Activated T-cell treated with anti-CD3 and anti-CD28 coated beads for 1 hour (primary cell): ENCODE data around the gene MINDY2.

Experiments used
- DNase-seq: peaks from one replicate; pipeline ENCODE4 v3.0.0-alpha.2; 2020; ENCODE audit warnings: low read depth

The MINDY2 gene, protein sequence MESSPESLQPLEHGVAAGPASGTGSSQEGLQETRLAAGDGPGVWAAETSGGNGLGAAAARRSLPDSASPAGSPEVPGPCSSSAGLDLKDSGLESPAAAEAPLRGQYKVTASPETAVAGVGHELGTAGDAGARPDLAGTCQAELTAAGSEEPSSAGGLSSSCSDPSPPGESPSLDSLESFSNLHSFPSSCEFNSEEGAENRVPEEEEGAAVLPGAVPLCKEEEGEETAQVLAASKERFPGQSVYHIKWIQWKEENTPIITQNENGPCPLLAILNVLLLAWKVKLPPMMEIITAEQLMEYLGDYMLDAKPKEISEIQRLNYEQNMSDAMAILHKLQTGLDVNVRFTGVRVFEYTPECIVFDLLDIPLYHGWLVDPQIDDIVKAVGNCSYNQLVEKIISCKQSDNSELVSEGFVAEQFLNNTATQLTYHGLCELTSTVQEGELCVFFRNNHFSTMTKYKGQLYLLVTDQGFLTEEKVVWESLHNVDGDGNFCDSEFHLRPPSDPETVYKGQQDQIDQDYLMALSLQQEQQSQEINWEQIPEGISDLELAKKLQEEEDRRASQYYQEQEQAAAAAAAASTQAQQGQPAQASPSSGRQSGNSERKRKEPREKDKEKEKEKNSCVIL

DNA sequence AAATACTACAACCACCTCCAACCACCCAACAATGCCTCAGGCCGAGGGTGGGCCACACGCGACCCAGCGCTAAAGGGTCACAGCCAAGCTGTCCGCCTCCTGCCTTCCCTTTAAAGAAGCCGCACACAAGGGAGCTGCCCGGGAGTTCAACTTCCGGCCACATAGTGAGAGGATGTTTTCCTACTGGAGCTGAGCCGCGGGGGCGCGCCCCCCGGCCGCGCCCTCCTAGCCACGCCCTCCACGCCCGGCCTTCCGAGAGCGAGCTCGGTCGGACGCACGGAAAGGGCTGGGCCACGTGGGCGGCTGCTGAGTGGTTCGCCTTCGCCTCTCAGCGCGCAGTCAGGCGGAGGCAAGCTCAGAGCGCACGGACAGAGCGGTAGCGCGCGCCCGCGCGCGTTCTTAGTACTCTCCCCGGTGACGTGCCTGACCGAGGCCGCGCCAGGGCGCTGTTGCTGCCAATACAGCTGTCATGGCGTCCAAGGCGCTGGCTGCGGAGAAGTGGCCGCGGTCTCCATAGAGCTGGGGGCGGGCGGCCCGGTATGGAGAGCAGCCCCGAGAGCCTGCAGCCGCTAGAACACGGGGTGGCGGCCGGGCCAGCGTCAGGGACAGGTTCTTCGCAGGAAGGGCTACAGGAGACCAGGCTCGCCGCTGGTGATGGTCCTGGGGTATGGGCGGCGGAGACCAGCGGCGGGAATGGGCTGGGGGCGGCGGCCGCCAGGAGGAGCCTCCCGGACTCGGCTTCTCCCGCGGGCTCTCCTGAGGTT lies at the start of gene MINDY2:
Gene MINDY2, plus strand, starts transcription at position 446 of the 764 bp plus-strand sequence. Its CDS starts 94 bp downstream, at position 540.
- peak; percentile 90 for DNase-seq

DNA sequence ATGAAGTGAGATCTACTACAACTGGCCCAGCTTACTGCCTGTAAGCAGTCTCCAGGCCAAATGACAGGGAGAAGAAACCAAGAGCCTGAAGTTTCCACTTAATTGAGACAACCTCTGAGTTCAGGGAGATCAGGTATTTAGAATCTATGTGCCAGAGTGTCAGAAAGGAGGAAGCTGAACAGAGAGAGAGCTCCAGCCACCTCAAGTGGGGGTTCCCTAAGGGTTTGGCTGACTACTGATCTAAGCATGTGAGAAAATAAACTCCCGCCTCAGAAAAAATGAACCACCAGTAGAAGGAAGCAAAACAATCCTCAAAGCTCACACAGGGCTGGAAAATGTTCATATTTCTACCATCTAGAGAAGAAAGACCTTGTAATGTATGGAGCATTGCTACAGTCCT lies 46.6 kb upstream of the MINDY2 start:
- no peak for DNase-seq

DNA sequence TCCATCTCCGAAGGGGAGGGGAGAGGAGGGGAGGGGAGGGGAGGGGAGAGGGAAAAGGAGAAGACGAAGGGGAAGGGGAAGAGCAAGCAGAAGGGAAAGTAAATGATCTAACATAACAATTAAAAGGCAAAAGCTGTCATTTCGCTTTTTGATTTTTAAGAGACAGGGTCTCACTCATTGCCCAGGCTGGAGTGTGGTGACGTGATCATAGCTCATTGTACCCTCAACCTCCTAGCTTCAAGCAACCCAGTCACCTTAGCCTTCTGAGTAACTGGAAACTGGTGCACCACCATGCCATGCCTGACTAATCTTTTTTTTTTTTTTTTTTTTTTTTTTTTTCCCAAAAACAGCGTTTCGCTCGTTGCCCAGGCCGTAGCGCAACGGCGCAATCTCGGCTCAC lies 44.2 kb upstream of the MINDY2 start:
- no peak for DNase-seq

DNA sequence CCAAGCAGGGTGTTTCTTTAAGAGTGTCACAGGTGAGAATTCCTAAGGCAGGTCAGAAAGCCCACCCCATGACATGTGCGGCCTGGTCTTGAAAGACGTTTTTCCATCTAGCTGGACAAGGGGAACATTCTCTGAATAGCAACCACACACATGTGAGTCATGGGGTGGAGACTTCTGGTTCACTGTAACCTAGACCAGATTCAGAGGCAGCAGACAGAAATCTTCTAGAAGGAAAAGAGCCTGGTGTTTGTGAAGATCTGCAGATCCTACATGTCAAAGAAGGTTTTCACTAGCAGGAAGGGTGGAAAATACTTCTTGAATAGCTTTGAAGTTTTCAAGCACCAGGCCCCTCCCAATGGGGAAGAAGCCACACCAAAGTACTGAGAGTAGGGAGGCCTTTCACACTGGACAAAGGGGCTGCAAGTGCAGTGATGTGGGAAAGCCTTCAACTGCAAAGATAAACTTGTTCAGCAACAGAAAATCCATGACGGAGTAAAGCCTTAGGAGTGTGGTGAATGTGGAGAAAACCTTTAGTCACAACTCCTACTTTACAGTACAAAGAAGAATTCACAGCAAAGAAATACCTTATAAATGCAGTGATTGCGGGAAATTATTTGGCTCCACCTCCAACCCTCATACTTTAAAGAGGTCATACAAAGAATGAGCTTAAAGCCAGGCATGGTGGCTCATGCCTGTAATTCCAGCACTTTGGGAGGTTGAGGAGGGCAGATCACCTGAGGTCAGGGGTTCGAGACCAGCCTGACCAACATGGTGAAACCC lies 39.2 kb upstream of the MINDY2 start:
- DNase-seq: no peak

- no peak for DNase-seq
Observed at GRCh38 chr15:58732625-58733363, 38.3 kb upstream of the MINDY2 start.

GRCh38 chr15:58734859-58735258 lies 36.2 kb upstream of the MINDY2 start:
- DNase-seq: no peak

GRCh38 chr15:58736018-58736643 lies 35.0 kb upstream of the MINDY2 start:
- no peak for DNase-seq

DNA sequence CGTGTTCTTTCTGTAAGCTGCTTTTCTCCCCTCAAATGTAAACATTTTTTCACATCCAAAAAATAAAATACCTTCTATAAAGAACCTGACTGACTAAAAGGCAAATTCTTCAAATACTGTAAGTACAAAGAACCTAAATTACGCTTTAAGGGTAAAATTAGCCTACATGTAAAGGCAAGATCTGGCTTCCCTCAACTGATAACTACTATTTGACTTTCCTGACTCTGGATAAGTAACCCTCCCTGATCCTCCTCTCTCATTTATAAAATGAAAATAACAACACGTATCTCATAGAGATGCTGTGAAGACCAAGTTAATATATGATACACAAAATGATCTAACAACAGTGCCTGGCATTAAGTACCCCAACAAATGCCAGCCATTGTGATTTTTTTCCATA lies 33.8 kb upstream of the MINDY2 start:
- no peak for DNase-seq

DNA sequence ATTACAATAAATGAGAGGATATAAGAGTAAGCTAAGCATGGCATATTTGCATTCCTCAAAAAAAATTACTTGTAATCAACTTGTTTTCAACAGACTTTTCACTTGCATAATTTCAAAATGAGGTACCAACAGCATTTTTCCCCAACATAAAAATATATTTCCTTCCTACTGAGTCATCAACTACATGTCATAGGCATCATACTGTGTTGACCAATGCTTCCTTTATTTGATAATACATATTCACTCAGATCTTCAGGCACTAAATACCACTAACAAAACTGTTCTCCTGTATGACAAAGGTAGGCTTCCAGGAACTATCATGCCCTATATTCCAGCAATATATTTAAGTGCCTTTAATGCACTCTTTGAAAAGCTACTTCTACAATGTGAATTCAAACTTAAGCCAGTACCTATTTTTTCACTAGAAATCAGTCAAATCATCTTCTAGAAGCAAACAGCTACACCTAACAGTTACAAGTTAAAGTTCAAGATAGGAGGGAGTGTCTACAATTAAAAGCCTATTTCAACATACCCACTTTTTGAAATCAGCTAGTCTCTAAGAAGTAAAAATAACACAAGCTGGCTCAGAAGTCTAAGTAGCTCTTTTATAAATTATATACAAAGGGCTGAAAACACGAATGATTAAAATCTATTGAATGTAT lies 32.9 kb upstream of the MINDY2 start:
- DNase-seq: no peak

DNA sequence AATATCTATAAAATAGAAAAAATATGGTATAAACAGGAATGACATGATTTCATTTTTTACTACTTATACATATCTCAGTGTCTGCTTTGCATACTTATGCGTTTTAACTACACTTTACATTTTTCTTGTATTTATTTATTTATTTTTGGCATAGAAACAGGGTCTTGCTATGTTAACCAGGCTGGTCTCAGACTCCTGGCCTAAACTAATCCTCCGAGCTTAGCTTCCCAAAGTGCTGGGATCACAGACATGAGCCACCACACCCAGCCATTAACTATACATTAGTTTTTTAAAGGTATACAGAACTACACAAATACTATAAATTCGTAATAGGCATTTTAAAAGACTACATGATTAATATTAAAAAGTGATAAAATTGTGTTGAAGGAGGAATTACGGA lies 30.7 kb upstream of the MINDY2 start:
- no peak for DNase-seq

GRCh38 chr15:58741032-58741431 lies 30.1 kb upstream of the MINDY2 start:
- no peak for DNase-seq

DNA sequence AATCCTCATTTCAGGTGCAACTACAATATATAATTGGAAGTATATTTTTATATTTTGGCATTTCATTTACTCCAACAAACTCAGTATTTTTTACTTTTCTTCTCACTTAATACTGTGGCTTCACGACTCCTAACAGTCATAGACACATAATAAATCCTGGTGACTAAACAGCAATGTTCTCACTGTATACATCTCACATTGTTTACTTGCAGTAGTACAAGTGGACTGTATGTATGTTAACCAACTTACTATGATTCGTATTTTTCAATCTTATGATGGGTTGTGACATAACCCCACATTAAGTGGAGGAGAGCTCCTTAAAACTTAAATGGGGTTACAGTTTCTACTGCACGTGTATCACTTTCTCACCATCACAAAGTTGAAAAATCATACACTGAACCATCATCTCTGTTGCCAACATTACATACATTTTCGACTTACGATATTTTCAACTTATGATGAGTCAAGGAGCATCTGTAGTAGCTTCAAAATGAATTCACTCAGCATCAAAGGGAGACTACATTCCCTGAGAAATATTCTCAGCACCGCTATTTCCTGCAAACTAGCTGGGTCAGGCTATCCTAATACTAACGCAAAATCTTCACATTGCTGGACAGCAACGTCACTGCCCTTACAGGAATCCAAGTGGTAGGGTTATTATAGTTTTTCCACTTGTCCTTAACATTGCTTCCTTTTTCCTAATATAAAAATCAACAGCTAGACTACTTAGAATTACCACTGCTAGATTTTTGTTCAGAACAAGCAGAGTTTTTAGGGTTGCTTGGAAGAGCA lies 28.9 kb upstream of the MINDY2 start:
- DNase-seq: no peak

DNA sequence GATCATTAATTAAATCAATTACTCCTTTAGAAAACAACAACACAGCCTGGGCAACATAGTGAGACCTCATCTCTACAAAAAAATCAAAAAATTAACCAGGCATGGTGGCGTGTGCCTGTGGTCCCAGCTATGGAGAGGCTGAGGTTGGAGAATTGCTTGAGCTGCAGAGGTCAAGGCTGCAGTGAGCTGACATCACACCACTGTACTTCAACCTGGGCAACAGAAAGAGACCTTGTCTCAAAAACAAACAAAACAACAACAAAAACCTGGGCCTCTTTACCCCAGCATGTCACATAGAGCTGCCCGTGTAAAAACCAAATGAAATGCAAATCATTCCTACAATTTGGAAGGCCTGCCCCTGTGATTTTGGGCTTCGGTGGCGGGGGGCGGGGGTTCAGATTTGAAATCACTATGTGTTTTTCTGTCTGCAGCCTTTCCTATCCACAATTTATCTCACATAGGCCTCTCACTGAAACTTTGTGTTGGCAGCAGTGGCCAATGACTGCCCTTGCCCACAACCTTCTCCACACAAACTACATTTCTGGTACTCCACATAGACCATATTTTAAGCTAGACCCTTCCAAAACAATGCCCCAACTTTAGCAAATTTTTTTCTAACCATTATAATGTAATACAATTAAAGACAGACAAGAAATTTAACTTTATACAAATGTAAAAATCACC lies 28.1 kb upstream of the MINDY2 start:
- no peak for DNase-seq

GRCh38 chr15:58746174-58746573 lies 24.9 kb upstream of the MINDY2 start:
- DNase-seq: no peak

DNA sequence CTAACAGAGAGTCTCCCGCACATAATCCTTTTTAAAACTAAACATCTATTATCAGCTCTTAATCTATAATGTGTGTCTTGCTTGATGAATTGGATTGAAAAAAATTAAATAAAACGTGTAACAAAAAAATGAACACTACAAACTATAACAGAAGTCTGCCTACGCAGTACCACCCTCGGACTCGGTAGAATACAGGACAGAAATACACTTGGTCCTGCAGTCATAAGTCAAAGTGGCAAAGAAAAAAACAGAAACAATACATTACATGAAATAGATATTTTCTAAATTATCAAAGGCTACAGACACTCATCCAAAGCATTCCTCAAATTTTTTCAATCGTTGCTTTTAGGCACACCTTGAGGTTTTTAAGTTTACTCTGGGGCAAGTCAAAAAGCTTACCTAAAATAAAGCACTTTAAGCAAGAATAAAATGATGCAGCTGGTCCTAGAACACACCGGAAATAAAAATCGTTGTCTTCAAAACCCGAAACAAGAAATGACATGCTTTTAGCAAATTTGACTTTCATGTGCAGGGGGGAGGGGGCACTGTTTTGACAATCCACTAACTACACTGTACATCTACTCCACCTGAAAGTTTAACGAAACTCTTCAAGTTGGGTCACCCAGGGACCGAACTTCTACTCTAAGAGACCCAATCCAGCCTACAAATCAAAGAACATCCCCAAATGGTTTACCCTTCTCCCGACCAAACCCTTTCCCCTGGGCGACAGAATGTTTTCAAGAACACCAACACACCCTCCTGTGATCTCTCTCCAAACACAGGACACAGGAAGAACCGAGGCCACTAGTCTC lies 22.9 kb upstream of the MINDY2 start:
- peak; percentile 12 for DNase-seq

GRCh38 chr15:58748852-58749531 lies 22.1 kb upstream of the MINDY2 start:
- peak; percentile 38 for DNase-seq

DNA sequence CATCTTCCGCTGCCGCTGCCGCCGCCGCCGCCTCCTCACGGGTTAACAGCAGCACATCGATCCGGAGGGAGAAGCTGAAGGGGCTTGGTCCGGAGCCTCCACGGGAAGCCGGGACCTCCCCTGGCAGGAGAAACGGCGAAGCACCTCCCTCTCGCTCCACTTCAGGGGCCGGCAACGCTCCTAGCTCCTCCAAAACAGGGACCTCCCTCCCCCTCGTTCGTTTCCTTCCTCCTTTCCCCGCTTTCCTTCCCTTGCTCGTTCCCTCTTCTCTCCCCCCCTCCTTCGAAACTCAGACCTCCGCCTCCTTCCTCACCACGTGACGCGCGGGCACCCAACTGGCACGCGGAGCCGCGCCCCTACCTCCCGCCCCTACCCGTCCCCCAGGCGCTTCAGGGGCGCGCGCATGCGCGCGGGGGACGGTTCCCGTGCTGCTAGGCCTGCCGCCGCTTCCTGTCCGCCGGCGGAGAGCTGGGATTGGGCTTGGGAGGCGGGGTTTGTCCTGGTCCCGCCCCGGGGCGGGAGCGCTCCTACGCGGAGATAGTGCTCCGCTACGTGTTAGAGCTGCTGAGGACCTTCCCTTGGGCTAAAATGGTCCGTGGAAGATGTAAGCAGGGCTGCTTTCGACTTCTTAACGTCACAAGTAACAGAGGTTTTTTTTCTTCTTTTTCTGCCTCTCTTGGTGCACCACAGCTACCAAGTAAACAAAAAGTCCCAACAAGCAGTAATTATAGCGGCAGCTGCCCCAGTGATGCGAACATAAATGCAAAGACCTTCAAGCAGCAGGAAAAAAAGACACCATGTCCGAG lies 21.4 kb upstream of the MINDY2 start, which contains the start of gene ADAM10:
Gene ADAM10, minus strand, starts transcription at position 176 of the 806 bp plus-strand sequence. Its CDS starts 173 bp downstream, at position 3.
- peak; percentile 96 for DNase-seq
